Large intestine (tissue), 3 donors: ENCODE results near the gene TNFSF11. TPM values are rescaled to one million over a fixed set of nuclear protein-coding genes. Genes with fewer than 3 reads are reported as not detected.

Experiments used
- DNase-seq, 2 donors: peaks; one replicate each; pipeline versions ENCODE4 v3.0.0 to v3.0.0-alpha.2; 2013
- H3K27ac ChIP-seq: one replicate; pipeline ENCODE4 v1.5.1; 2013; ENCODE audit warnings: low read length
- H3K27me3 ChIP-seq: 2 replicates; pipeline ENCODE4 v1.6.1; 2013; ENCODE audit warnings: low read length; ENCODE audit not compliant: control insufficient read depth, insufficient read depth
- H3K36me3 ChIP-seq: 2 replicates; pipeline ENCODE4 v1.6.1; 2013; ENCODE audit warnings: low read length; ENCODE audit not compliant: control insufficient read depth, insufficient read depth
- H3K4me1 ChIP-seq: one replicate; pipeline ENCODE4 v1.6.1; 2013; ENCODE audit warnings: low read length; ENCODE audit not compliant: control insufficient read depth, insufficient read depth
- H3K4me3 ChIP-seq: one replicate; pipeline ENCODE4 v1.5.1; 2013; ENCODE audit warnings: low read length
- H3K9me3 ChIP-seq: one replicate; pipeline ENCODE4 v1.6.1; 2013; ENCODE audit warnings: mild to moderate bottlenecking, low read depth, low read length, moderate library complexity; ENCODE audit not compliant: control insufficient read depth
- WGBS: methylation state at CpG from one replicate; pipeline ENCODE4 v1.1.5; 2013; ENCODE audit warnings: low lambda C conversion rate; ENCODE audit not compliant: insufficient coverage; 5-methylcytosine and 5-hydroxymethylcytosine counted together
- polyA plus RNA-seq: library from polyadenylated mRNA; unstranded; fragments of 120-200 nt; gene quantifications from one replicate; pipeline ENCODE4 v1.2.1, GENCODE V29; 2013

Gene TNFSF11
- polyA plus RNA-seq, 1 donor: 1.3 TPM

DNA sequence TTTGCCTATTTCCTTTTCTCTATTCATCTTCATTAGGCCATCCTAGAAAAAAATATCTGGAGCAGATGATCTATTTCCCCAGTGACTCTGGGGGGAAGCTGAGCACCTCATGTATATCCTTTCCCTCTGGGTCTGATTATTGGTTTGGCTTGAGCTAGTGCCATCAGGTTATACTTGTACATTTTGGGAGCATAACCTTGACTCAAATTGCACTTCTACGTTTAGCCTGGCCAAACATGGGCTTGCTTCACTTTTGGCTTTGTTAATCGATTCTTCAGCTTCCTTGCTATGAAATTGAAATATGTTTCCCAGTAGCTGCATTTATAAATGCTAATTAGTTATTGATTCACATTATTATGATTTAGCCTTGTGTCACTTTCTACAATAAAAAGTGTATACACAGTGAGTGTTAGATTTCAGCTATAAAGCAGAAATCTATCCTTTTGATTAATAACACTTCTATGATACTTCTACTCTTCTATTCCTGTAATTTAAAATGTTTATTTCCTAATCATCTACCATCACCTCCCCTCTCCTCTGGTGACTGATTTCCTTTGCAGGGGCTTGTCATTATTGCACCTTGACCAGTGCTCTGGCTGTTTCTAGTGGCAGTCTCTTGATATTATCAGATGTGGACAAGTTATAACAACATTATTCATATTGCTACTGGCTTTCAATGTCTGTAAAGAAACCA lies 37.3 kb downstream of the TNFSF11 start:
- Histone ChIP-seq H3K36me3 (no peaks in the 10 kb centered on the region), H3K4me3 (no peak overlapping the region), H3K27me3 (no peaks in the 10 kb centered on the region), H3K27ac (no peak overlapping the region), H3K4me1 (no peaks in the 10 kb centered on the region), H3K9me3 (no peaks in the 10 kb centered on the region)
- WGBS: no CpG with 5 or more reads among the region's 2 CpGs
- DNase-seq: no peak

DNA sequence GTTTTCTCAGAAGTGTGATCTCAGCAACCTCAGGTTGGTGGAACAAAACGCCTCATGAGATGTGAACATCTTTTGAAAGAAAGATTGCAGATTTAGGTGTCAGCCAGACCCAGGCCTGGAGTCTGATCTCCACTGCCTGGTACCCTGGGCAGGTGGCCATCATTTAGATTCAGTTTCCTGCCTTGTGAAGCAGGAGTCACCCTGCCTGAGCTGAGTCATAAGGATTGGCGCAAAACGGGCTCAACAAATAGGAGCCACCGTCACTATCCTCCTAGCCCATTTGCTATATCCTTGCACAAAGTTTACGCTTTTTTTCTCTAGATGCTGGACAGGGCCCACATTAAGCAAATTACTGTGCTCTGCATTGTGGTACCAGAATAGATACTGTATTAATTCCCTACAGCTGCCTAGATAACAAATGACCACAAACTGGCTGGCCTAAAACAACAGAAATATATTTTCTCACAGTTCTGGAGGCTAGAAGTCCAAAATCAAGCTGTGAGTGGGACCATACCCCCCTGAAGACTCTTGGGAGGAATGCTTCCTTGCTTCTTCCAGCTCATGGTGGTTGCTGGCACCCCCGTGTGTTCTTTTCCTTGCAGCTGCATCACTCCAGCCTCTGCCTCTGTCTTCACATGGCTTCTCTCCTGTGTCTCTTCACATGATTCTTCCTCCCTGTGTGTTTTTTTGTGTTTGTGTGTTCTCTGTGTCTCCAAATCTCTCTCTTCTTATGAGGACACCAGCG lies 38.2 kb downstream of the TNFSF11 start:
- DNase-seq: no peak
- 80% methylated on average over 2 of the region's 7 CpGs for WGBS
- Histone ChIP-seq H3K9me3 (no peaks in the 10 kb centered on the region), H3K4me3 (no peak overlapping the region), H3K4me1 (no peaks in the 10 kb centered on the region), H3K27me3 (no peaks in the 10 kb centered on the region), H3K36me3 (no peaks in the 10 kb centered on the region), H3K27ac (no peak overlapping the region)

DNA sequence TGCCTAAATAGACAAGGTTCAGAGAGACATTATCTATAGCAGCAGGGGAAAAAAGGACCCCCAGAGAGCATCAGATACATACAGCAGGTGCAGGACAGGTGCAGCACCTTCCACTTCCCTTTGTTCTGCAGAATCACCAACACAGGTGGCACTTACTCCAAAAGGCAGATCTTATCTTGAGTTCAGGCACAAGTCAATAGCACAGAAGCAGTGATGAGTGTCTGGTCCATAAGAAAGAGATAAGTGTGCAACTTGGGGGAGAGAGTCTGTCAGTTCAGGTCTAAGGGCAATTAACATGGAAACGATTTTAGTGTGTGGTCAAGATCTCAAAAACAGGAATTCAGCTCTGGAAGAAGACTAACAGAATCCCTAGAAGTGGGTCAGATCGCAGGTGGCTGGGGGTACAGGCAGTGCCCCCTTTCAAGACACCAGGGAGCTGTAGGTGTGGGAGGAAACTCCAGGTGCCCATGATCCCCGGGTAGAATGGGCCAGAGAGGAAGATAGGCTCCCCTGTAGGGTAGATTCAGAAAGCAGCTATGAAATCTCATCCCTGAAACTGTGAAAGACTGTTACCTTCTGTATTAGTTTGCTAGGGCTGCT lies 40.6 kb downstream of the TNFSF11 start:
- DNase-seq: no peak

DNA sequence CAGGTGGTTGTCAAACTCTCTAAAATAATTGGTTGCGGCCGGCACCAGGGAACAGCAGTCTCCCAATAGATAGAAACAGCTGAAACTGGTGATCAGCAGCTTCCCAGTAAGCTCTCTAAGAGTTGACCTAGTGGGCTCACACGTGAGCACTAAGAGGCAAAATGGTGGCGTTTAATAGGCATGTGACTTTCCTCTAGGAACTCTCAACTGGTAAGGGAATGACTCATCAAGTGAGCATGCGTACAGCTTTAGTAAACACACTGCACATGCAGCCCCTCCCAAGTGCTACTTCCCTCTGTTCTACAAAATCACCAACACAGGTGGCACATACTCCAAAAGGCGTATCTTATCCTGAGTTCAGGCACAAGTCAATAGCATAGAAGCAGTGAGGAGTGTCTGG lies 41.7 kb downstream of the TNFSF11 start:
- H3K27ac ChIP-seq: no peak overlapping the region
- no peaks in the 10 kb centered on the region for H3K36me3 ChIP-seq
- WGBS: no CpG with 5 or more reads among the region's 6 CpGs
- H3K27me3 ChIP-seq: no peaks in the 10 kb centered on the region
- H3K4me1 ChIP-seq: no peaks in the 10 kb centered on the region
- no peaks in the 10 kb centered on the region for H3K9me3 ChIP-seq
- no peak overlapping the region for H3K4me3 ChIP-seq
- DNase-seq: no peak

More for the DNA sequence above, 40.6 kb downstream of the TNFSF11 start:
- H3K27ac ChIP-seq: no peak overlapping the region
- H3K9me3 ChIP-seq: no peaks in the 10 kb centered on the region
- no CpG with 5 or more reads among the region's 3 CpGs for WGBS
- H3K4me1 ChIP-seq: no peaks in the 10 kb centered on the region
- no peak overlapping the region for H3K4me3 ChIP-seq
- no peaks in the 10 kb centered on the region for H3K27me3 ChIP-seq
- no peaks in the 10 kb centered on the region for H3K36me3 ChIP-seq

DNA sequence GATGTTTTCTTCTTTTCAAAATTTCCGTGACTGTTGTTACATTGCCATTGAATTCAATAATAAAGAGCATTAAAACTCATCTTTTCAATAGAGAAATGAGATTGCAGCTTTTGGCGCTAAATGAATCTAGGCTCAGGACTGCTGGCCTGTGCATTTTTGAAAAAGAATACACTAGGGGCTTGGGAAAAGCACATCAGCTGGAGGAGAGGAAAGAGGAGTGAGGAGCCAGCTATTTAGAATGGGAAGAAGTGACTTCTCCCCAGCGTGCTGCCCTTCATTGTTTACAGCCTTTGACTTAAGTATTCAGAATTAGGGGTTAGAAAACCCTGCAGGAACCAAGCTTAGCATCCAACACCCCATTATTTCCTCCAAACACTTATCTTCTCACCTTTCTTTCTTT lies 43.3 kb downstream of the TNFSF11 start:
- H3K4me3 ChIP-seq: no peak overlapping the region
- WGBS: 60% methylated on average over 2 of the region's 3 CpGs
- H3K27me3 ChIP-seq: no peaks in the 10 kb centered on the region
- H3K27ac ChIP-seq: no peak overlapping the region
- H3K4me1 ChIP-seq: no peaks in the 10 kb centered on the region
- DNase-seq: no peak
- H3K9me3 ChIP-seq: no peaks in the 10 kb centered on the region
- no peaks in the 10 kb centered on the region for H3K36me3 ChIP-seq

DNA sequence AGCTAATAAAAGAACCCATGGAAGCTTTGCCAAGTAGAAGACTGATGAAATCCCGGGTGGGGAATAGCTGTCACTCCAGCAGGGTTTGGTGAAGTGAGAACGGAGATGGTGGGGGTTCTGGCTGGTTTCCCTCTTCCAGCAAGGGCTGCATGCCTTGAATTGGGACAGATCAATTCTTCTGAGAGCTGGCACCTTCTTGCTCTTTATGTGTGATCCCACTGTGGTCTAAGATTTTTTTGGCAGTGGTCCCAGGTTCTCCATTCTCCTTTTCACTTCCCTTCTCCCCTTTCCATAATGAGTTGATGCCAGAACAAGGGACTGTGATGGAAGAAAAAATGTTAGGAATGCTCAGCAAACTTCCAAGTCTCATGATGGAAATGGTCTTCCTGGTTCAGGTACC lies 50.0 kb downstream of the TNFSF11 start:
- Histone ChIP-seq H3K4me3 (no peak overlapping the region), H3K27ac (no peak overlapping the region), H3K9me3 (no peaks in the 10 kb centered on the region), H3K27me3 (no peaks in the 10 kb centered on the region), H3K36me3 (no peaks in the 10 kb centered on the region), H3K4me1 (no peaks in the 10 kb centered on the region)
- WGBS: no CpG with 5 or more reads among the region's 2 CpGs
- DNase-seq: no peak

DNA sequence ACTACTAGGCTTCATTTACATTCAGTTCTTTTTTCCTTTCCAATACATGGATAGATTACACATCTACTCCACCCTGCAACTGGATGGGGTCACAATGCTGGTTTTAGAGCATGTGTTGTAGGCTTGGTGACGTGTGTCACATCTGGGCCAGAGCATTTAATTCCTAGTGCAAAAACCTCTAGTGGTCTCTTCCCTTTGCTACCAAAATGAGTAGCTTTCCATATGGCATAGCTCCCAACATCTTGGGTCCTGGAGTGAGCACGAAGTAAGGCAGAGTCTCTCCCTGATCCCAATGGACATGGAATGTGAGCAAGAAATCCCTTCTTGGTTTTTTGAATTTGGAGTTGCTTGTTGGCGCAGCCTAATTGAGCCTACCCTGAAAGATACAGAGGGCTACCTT lies 51.7 kb downstream of the TNFSF11 start:
- Histone ChIP-seq H3K4me1 (no peaks in the 10 kb centered on the region), H3K27ac (no peak overlapping the region), H3K4me3 (no peak overlapping the region), H3K36me3 (no peaks in the 10 kb centered on the region), H3K27me3 (no peaks in the 10 kb centered on the region), H3K9me3 (no peaks in the 10 kb centered on the region)
- DNase-seq: no peak
- 100% methylated on average over 1 of the region's 3 CpGs for WGBS

DNA sequence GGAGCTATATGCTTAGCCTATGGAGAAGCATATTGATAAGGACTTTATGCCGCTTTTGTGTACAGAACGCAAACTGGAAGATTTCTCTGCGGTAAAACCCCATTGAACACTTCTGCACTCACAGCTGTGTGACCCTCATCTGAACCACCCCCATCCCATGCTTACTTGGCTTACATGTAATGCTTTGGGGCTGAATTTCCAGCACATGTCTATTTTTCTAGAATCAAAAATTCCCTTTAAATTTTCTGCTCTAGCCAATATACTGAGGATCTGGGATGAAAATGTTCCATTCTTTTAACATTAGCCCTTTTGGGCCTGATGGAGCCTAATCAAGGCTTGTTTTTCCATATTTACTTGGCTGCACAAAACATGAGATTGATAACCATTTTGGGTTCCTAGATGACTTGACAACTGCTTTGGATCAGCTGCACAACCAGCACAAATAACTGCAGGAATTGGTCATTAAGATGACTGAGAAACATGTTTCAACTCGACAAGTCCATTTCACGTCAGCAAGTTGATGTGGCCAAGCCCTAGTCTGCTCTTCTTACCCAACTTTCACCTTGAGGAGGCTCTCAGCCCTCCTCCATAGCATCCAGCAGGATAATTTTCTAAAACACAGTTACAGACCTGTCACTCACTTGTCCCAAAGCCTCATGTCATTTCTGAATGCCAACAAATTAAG lies 52.4 kb downstream of the TNFSF11 start:
- DNase-seq: no peak
- no peak overlapping the region for H3K27ac ChIP-seq
- no CpG with 5 or more reads among the region's 5 CpGs for WGBS
- no peaks in the 10 kb centered on the region for H3K27me3 ChIP-seq
- H3K36me3 ChIP-seq: no peaks in the 10 kb centered on the region
- H3K4me1 ChIP-seq: no peaks in the 10 kb centered on the region
- H3K4me3 ChIP-seq: no peak overlapping the region
- H3K9me3 ChIP-seq: no peaks in the 10 kb centered on the region

DNA sequence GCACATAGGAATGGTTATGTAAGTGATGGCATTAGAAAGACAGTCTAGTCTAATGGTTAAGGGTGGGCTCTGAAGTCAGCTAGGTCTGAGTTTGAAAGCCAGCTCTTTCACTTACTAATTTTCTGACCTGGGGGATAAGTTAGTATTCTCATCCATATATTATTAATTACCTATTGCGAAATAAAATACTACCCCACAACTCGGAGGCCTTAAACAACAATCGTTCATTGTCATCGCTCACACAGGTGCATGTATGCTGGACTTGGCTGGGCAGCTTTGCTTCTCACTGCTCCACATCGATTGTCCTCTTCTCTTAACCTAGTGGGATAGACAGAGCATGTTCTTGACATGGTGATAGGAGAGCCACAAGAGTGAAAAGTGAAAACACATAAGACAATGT lies 54.7 kb downstream of the TNFSF11 start:
- Histone ChIP-seq H3K36me3 (no peaks in the 10 kb centered on the region), H3K4me3 (no peak overlapping the region), H3K4me1 (no peaks in the 10 kb centered on the region), H3K9me3 (no peaks in the 10 kb centered on the region), H3K27ac (no peak overlapping the region), H3K27me3 (no peaks in the 10 kb centered on the region)
- no CpG with 5 or more reads among the region's 5 CpGs for WGBS
- DNase-seq: no peak

DNA sequence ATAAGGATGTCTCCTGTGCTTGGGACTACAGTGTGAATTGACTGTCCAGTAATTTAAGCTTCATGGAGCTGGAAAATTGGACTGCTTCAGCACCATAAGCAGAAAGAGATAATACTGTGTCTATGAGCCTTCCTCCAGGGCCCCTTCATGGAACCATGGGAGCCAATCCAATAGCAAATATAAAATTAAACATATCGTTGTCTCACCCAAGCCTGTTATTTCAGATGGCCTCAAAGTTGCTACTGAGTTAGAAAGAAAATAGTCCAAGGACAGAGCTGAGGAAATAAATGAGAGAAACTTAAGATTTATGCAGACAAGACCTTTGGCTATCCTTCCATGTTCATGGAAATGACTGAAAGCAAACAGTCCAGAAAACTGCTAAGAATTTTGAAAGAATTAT lies 57.2 kb downstream of the TNFSF11 start:
- Histone ChIP-seq H3K9me3 (no peaks in the 10 kb centered on the region), H3K4me1 (no peaks in the 10 kb centered on the region), H3K4me3 (no peak overlapping the region), H3K27ac (no peak overlapping the region), H3K27me3 (no peaks in the 10 kb centered on the region), H3K36me3 (no peaks in the 10 kb centered on the region)
- no peak for DNase-seq
- WGBS: 100% methylated on average over 1 of the region's 1 CpG
